ENCODE data around the gene PROM2. TPM values are rescaled to one million over a fixed set of nuclear protein-coding genes. Genes with fewer than 3 reads are reported as not detected.

Gene PROM2
- total and polyA plus RNA-seq, 10 of the 15 experiments (the other 5 are each of a cell fraction or from before 2014, with no cell fraction given) = 0.01 to 0.04 TPM; not detected in 8

DNA sequence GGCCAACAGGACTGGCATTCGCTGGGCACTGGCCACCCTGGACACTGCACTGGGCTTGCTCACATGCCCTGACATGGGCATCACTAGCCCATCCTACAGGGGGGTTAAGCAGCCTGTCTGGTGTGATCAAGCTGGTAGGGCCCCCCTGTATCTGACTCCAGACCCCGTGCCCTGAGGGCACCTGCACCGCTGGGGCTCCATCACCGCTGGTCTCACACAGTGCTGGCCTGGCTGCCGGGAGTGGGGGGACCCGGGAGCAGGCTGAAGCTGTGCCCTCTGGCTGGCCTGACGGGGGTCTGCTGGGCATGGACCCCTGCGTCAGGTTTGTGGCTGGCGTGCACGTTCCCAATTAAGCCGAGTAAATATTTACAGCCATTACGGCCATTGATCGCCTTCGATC is 55.2 kb downstream of the PROM2 start:
- BruUV-seq (replicated peaks) = no TSS peak
- POLR2A ChIA-PET = no interaction called here
- ATAC-seq = no peak
- DNase-seq (ENCODE audit: low read depth, low spot score) = no peak
- Histone ChIP-seq H3K4me1 (ENCODE audit: control insufficient read depth, insufficient read depth, low read length) (no peaks in the 10 kb centered on the region), H4K20me1 (ENCODE audit: control insufficient read depth, insufficient read depth) (no peaks in the 10 kb centered on the region), H3K27ac (ENCODE audit: control insufficient read depth, insufficient read depth) (no peak overlapping the region), H3K79me2 (ENCODE audit: control insufficient read depth, insufficient read depth, low read length) (no peaks in the 10 kb centered on the region), H3K36me3 (ENCODE audit: control insufficient read depth in 2 of 2, insufficient read depth in 2 of 2, low read length in 1 of 2) (no peaks in the 10 kb centered on the region), H3K27me3 (replicated peaks in 1 of 2; ENCODE audit: control insufficient read depth in 2 of 2, insufficient read depth in 2 of 2, low read length in 1 of 2) (no peaks in the 10 kb centered on the region; a peak in 1 of 4 replicates), H3K4me3 (no peak overlapping the region), H3K9me3 (replicated peaks; ENCODE audit: control insufficient read depth, insufficient read depth, low read length) (no peaks in the 10 kb centered on the region), H2AFZ (ENCODE audit: control insufficient read depth, low read depth, low read length) (no peak overlapping the region), H3K4me2 (ENCODE audit: control insufficient read depth, insufficient read depth) (no peak overlapping the region), H3K9ac (ENCODE audit: control insufficient read depth, insufficient read depth, low read length) (no peak overlapping the region)
- RAD21 ChIA-PET (ENCODE audit: unreplicated experiment) = no interaction called here
- 60% methylated on average over 14 of the region's 14 CpGs for WGBS (ENCODE audit: insufficient coverage, insufficient replicate concordance, low lambda C conversion rate, missing lambda C conversion rate)
- CTCF ChIA-PET = no interaction called here
- SMC1A ChIA-PET (ENCODE audit: uncharacterized antibody, unreplicated experiment) = no interaction called here
- FAIRE-seq = no peak
- no peak for TF ChIP-seq NFYB (IDR thresholded peaks at IDR 0.05; ENCODE audit: insufficient read depth, low read depth, low read length)
- TF ChIP-seq, protein P1, sequence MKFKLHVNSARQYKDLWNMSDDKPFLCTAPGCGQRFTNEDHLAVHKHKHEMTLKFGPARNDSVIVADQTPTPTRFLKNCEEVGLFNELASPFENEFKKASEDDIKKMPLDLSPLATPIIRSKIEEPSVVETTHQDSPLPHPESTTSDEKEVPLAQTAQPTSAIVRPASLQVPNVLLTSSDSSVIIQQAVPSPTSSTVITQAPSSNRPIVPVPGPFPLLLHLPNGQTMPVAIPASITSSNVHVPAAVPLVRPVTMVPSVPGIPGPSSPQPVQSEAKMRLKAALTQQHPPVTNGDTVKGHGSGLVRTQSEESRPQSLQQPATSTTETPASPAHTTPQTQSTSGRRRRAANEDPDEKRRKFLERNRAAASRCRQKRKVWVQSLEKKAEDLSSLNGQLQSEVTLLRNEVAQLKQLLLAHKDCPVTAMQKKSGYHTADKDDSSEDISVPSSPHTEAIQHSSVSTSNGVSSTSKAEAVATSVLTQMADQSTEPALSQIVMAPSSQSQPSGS (IDR thresholded peaks at IDR 0.05; ENCODE audit: low read length) = no peak
- TF ChIP-seq MEF2B (IDR thresholded peaks at IDR 0.05; ENCODE audit: partially characterized antibody, poor library complexity, severe bottlenecking) = no peak
- no peak for TF ChIP-seq JUND (IDR thresholded peaks at IDR 0.05; ENCODE audit: low read depth, low read length)
- TF ChIP-seq, protein P2, sequence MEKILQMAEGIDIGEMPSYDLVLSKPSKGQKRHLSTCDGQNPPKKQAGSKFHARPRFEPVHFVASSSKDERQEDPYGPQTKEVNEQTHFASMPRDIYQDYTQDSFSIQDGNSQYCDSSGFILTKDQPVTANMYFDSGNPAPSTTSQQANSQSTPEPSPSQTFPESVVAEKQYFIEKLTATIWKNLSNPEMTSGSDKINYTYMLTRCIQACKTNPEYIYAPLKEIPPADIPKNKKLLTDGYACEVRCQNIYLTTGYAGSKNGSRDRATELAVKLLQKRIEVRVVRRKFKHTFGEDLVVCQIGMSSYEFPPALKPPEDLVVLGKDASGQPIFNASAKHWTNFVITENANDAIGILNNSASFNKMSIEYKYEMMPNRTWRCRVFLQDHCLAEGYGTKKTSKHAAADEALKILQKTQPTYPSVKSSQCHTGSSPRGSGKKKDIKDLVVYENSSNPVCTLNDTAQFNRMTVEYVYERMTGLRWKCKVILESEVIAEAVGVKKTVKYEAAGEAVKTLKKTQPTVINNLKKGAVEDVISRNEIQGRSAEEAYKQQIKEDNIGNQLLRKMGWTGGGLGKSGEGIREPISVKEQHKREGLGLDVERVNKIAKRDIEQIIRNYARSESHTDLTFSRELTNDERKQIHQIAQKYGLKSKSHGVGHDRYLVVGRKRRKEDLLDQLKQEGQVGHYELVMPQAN (conservative IDR thresholded peaks at IDR 0.05) = no peak
- TF ChIP-seq NR2C2 (IDR thresholded peaks at IDR 0.05; ENCODE audit: borderline replicate concordance, control insufficient read depth, insufficient read length, low read depth) = no peak
- TF ChIP-seq, protein P3, sequence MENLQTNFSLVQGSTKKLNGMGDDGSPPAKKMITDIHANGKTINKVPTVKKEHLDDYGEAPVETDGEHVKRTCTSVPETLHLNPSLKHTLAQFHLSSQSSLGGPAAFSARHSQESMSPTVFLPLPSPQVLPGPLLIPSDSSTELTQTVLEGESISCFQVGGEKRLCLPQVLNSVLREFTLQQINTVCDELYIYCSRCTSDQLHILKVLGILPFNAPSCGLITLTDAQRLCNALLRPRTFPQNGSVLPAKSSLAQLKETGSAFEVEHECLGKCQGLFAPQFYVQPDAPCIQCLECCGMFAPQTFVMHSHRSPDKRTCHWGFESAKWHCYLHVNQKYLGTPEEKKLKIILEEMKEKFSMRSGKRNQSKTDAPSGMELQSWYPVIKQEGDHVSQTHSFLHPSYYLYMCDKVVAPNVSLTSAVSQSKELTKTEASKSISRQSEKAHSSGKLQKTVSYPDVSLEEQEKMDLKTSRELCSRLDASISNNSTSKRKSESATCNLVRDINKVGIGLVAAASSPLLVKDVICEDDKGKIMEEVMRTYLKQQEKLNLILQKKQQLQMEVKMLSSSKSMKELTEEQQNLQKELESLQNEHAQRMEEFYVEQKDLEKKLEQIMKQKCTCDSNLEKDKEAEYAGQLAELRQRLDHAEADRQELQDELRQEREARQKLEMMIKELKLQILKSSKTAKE (IDR thresholded peaks at IDR 0.05; ENCODE audit: low read depth, poor library complexity, severe bottlenecking) = no peak
- no peak for TF ChIP-seq CBX3 (IDR thresholded peaks at IDR 0.05; ENCODE audit: borderline replicate concordance, low read depth)
- TF ChIP-seq, protein P4, sequence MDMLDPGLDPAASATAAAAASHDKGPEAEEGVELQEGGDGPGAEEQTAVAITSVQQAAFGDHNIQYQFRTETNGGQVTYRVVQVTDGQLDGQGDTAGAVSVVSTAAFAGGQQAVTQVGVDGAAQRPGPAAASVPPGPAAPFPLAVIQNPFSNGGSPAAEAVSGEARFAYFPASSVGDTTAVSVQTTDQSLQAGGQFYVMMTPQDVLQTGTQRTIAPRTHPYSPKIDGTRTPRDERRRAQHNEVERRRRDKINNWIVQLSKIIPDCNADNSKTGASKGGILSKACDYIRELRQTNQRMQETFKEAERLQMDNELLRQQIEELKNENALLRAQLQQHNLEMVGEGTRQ (IDR thresholded peaks at IDR 0.05; ENCODE audit: borderline replicate concordance, low read depth, low read length) = no peak
- TF ChIP-seq BCL11A (IDR thresholded peaks at IDR 0.05; ENCODE audit: low read depth, low read length) = no peak
- in situ Hi-C loops (cut with MboI) = no loop called here
- intact Hi-C loops (cut with micrococcal nuclease; ENCODE audit: unreplicated experiment) = no loop called here
